GM10266 (cell line): Measurements from ENCODE around the gene GTF2H4.

Experiments used
- DNase-seq: peaks from one replicate; pipeline ENCODE4 v3.0.0; 2012; ENCODE audit errors: extremely low spot score
- CTCF ChIP-seq: IDR thresholded peaks from 2 replicates; pipeline ENCODE4 v1.5.1; 2012; ENCODE audit warnings: mild to moderate bottlenecking, low read depth; ENCODE audit not compliant: control insufficient read depth, insufficient read depth; ENCODE audit errors: missing control alignments

Gene GTF2H4

GRCh38 chr6:30889496-30889885 is 18.5 kb upstream of the GTF2H4 start:
- DNase-seq: no peak
- no peak for TF ChIP-seq CTCF

- TF ChIP-seq CTCF: no peak
- DNase-seq: peak; percentile 27
Measured at GRCh38 chr6:30889921-30890645, 17.9 kb upstream of the GTF2H4 start.

- peak; percentile 17 for DNase-seq
- no peak for TF ChIP-seq CTCF
Measured at GRCh38 chr6:30890646-30891449, 17.2 kb upstream of the GTF2H4 start.

GRCh38 chr6:30891450-30891723 is 16.6 kb upstream of the GTF2H4 start:
- DNase-seq: no peak
- no peak for TF ChIP-seq CTCF

DNA sequence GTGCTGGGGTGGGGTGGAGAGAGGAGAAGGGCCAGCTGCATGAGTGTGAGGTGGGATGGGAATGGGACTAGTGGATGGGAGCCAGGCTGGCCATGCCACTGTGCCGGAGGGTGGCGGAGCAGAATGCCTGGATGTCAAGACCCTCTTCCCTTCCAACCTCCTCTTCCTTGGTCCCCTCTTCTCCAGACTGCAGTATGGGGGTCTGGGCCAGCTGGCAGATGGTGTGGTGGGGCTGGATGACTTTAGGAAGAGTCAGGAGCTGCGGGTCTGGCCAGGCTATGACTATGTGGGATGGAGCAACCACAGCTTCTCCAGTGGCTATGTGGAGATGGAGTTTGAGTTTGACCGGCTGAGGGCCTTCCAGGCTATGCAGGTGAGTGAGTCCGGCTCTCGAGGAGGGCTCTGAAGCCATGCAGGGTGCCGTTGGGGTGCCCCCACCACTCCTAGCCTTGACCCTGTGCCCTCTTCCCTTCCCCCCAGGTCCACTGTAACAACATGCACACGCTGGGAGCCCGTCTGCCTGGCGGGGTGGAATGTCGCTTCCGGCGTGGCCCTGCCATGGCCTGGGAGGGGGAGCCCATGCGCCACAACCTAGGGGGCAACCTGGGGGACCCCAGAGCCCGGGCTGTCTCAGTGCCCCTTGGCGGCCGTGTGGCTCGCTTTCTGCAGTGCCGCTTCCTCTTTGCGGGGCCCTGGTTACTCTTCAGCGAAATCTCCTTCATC is 16.0 kb upstream of the GTF2H4 start:
- no peak for TF ChIP-seq CTCF
- DNase-seq: no peak

DNA sequence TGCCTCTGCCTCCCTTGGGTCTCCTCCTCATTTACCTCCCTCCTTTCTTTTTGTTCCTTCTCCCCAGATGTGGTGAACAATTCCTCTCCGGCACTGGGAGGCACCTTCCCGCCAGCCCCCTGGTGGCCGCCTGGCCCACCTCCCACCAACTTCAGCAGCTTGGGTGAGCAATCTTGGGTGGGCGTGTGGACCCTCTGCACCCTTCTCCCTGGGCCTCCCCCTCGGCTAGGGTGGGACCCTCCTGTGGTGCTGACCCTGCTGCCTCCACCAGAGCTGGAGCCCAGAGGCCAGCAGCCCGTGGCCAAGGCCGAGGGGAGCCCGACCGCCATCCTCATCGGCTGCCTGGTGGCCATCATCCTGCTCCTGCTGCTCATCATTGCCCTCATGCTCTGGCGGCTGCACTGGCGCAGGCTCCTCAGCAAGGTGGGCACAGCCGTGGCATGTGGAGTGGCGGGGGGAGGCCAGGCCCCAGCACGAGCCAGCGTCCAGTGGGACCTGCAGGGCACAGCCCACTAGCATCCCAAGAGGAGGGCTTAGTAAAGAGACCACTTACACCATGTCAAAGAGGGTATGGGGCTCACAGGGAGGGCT is 14.9 kb upstream of the GTF2H4 start:
- no peak for DNase-seq
- no peak for TF ChIP-seq CTCF

DNA sequence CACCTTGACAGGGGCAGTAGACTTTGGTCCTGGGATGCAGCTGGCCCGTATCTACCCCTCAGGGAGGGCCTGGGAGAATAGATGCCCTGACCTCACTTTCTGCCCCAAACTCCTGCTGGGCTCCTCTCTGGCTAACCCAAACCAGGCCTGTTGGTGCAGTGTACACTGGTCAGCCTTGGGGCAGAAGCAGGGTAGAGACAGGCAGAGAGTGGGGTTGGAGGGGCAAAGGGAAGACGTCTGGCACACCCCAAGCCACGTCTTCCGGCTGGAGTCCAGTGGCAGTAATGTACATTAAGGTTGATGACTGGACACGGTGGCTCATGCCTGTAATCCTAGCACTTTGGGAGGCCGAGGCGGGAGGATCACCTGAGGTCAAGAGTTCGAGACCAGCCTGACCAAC is 14.3 kb upstream of the GTF2H4 start:
- no peak for DNase-seq
- no peak for TF ChIP-seq CTCF
